HG03520 (cell line): ENCODE data around the gene SMIM12.
A peak's percentile ranks its signal among the peaks of the same experiment; 100 is the strongest.

ENCODE experiments used
- ATAC-seq: cut with Tn5 transposase; IDR thresholded peaks from one replicate; pipeline ENCODE4 v1.9.1; 2021; ENCODE audit warnings: mild to moderate bottlenecking, moderate library complexity; ENCODE audit not compliant: unreplicated experiment

SMIM12 gene

DNA sequence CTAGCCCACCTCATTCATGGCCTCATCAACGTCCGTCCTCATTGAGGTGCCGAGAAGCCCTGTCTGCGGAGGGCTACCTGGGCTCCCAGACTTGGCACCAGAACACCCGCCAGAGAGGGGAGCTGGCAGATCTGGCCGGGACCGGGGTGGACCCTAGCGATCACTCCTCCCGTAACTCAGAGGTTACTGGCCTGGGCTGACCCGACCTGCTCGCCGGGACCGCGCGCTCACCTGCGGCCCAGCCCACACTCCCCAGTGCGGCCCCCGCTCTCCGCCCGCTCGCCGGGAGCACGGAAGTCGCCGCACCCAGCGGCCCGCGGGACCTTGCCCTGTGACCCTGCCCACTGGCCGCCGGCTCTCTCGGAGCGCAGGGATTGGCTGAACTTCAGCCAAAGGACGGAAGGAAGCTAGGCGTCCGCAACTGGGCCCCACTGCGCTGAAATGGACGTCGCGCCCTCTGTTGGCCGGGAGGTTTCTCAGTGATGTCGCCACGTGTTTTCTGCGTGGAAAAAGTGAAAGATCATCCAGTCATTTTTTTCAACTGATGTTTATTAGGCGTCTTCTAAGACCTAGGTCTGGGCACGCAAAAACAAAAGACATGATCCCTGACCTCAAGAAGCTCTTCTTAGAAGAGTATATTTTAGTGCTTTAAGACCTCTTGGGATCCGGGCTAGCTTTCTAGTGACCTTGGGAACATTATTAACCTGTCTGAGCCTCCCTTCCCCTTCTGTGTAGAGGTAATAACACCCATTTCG is at the start of gene SMIM12:
TSS of gene SMIM12 (minus strand) at position 304 of the 755 bp plus-strand sequence. CDS start 3,772 bp downstream, outside the sequence.
- ATAC-seq, result peak; percentile 88

- ATAC-seq, result no peak
Observed at GRCh38 chr1:34908369-34908768, 48.8 kb upstream of the SMIM12 start.

DNA sequence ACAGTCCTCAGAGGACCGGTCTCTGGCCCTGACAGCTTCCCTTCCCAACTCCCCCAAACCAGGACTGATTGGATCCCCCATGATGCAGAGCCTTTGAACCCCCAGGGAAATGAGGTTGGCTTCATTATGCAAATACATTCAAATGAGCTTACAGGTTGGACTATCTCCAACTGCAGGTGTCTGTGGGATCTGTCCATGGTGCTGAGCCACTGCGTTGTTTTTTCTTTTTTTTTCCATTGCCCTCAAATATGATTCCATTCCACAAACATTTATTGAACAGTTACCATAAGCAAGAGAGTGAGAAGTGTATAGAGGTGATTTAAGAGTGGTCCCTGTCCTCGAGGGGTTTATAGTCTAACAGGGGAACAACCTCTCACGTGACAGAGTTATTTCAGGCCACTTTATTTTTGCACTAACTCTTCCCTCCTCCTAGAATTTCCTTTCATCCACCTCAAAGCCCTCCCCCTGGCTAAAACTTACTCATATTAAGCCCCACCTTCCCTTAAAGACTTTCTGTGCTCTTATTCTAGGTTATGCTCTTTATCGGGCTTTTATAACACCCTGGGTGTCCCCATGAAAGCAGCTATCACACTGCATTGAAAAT is 48.0 kb upstream of the SMIM12 start:
- no peak for ATAC-seq

GRCh38 chr1:34906756-34907155 is 47.2 kb upstream of the SMIM12 start:
- no peak for ATAC-seq

DNA sequence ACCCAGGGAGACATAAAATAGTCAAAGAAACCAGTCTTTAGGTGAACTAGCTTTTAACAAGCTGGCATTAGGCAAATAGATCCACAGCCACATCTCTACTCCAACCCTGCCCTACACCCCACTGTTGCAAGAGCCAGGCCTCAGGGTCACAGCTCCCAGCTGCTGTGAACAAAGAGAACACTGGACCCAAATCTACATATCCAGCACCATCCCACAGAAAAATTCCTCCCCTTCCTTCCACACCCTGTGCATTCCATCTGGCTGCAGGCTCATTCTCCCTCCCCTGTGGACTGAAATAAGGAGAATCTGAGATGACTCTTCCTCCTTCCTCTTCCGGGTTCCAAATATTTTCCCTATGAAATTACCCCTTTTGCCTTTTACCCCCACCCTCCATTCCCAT is 46.7 kb upstream of the SMIM12 start:
- no peak for ATAC-seq

DNA sequence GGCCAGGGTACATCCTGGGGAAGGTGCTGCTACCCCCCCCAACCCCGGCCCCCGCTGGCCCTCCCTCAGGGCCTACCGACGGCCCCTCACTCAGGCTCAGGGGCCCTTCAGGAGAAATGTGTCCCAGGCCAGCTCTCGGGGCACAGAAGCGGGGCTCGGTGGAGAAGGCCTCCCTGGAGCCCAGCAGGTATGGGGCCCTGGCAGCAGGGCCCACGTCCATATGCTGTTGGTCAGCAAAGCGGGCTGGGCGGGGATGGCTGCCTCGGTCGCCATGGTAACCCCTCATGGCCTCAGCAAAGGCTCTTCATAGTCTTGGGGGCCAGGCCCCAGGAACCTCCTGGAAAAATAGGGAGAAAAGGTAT is 45.5 kb upstream of the SMIM12 start:
- ATAC-seq, result no peak

DNA sequence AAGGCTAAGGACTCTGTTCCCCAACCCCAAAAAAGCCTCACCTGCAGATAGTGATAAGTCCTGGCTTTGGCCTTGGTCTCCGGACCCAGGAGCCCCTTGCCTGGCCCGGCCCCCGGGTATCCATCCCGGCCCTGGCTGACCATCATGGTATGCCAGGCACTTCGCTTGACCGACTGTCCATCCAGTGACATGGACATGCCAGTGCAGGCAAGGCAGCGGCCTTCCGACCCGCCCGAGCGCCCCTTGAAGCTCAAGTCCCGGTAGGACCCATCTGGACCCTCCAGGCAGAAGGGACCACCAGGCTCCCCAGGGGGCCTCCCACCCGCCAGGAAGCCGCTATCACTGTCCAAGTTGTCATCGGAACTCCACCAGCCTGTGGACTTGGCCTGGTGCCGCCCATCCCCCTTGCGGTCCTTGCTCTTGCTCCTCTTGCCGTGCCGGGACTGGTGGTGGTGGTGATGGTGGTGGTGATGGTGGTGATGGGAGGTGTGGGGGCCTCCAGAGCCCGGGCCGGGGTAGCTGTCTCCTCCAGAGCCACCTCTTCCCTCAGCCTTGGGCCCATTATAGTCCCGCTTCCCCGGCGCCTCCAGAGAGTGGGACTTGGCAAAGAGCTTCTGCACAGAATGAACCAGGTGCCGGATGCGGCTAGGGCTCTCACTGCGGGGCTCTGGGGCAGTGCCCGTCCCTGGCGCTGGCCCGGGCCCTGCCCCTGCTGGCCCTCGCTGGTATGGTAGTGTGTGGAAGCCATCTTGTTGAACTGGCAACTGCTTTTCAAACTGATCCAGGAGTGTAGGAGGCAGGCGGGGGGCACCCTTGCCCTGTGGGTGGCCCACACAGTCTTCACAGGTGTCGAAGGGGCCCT is 44.9 kb upstream of the SMIM12 start:
- no peak for ATAC-seq

- ATAC-seq, result no peak
Observed at GRCh38 chr1:34901919-34902318, 42.4 kb upstream of the SMIM12 start.

DNA sequence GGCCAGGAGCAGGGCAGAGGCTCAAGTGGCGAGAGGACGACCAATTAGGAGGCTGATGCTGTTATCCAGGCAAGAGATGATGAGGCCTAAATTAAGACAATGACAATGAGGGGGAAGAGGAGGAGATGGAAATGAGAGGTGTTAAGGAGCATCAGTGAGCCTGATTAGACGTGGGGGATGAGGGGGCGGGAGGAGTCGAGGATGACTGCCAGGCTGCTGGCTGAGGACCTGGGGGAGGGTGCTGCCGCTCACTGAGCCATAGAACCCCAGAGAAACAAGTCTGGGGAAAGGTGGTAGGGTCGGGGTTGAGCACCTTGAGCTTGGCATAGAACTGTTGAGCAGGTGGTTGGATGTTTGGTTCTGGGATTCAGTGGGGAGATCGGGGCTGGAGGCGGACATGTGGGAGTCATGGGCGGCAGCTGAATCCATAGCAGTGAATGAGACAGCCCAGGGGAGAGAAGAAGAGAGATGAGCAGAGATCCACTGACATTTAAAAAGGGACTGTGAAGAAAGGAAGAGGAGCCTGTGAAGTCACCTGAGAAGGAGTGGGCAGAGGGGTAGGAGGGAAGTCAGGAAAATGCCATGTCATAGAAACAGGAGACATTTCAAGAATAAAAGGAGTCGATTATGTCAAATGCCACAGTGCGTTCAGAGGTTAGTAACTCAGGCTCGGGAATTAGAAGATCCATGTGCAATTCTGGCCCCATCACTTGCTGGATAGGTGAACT is 41.4 kb upstream of the SMIM12 start:
- no peak for ATAC-seq

DNA sequence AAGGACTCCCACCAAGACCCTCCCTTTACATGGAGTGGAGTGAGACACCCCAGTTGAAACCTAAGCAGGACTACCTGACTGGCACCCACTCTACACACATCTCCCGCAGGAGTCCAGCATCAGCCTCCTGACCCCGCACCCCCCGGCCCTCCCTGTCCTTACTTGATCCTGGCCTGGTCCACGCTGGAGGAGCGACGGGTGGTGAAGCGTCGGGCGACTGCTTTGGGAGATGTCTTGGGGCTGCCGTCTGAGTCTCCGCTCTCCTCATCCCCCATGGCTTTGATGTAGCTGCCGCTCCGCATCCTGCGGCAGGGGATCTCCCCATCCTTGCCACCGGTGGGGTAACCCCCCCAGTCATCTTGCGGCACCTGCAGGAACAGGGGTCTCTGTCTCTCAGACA is 40.4 kb upstream of the SMIM12 start:
- no peak for ATAC-seq

DNA sequence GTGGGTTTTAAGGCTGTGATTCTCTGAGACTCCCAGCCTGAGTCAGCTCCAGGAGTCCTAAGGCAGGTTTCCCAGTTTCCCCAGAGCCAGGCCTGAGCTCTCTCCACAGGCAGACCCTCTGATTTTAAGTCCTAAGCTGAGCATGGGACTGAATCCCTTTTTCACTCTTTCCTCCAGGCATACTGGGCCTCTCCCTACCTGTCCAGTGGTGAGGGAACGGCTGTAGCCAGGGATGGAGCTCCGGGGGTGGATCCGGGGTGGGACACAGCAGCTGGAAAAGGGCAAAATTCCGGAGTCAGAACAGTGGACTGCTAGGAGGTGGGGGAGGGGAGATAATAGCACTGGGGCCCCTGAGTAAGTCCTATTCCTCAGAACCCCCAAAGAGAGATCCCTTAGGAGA is 39.9 kb upstream of the SMIM12 start:
- ATAC-seq, result no peak

DNA sequence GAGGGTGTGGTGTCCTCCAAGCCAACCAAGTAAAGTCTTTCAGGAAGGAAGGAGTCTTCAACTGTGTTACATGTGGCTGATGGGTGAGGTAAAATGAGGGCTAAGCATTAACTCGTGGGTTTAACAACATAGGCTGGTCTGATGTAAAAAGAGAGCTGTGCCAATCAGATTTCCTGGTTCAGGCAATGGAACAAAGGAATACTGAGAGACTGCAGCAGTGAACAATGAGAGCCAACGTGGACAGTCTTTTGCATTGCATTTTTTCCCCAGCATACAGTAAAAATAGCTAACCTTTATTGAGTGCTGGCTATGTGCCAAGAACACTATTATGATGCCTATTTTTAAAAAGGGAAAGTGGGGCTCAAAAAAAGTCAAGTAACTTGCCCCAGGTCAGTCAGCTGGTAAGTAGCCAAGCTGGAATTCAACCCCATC is 38.8 kb upstream of the SMIM12 start:
- ATAC-seq, result no peak

- no peak for ATAC-seq
Observed at GRCh38 chr1:34896612-34897011, 37.1 kb upstream of the SMIM12 start.

DNA sequence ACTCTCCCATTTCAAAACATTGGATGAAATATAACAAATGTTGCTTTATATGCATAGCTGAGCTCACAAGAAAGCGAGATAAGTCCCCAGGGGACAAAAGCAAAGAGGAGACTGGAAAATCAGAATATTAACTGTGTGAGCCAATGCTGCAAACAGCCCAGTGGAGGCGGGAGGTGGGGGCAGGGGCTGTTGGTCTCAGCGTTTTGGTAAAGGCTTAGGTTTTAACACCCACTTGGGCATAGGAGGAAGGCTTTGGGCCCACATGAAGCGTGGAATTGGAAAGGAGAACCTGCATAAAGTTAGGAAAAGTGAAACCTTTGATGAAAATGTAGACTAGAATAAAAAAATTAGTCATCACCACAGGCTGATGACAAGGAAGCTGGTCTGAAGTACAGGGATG is 30.2 kb upstream of the SMIM12 start:
- no peak for ATAC-seq

GRCh38 chr1:34887593-34887992 is 28.0 kb upstream of the SMIM12 start:
- ATAC-seq, result no peak

DNA sequence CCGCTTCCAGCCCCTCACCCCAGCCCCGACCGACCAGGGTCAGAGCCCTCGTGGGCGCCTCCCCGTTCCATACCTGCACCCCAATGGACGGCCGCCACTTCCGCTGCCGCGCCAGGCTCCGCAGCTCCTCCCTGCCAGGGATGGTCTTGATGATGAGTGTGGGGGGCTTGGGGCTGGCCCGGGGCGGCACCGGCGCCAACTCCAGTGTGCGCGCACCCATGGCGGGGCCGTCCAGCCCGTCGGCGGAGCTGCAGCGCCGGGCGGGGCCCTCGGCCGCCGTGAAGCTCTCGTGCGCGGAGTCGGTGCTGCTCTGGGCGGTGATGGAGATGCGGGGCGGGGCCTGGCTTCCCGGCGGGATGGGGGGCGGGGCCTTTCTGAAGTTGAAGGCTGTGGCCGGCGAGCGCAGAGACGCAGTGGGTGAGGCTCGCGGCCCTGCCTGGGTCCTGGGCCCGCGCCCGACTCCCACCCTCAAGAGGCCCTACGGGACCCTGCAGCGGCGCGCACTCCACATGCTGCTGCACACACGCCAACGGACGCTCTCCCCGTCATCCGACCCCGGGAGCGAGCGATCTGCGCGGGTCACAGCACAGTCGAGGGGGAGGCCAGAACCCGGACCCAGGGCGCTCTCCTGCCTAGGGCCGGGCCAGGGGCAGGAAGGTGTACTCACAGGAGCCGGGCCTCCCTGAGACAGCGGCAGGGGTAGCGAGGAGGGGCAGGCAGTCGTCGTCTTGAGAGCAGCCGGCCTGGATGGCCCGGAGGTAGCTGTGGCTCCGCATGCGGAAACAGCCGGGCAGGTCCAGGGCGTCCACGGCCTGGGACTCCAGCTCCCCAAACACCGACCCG is 26.1 kb upstream of the SMIM12 start:
- no peak for ATAC-seq

- ATAC-seq, result no peak
Observed at GRCh38 chr1:34884961-34885360, 25.4 kb upstream of the SMIM12 start.

GRCh38 chr1:34884536-34884935 is 25.0 kb upstream of the SMIM12 start:
- no peak for ATAC-seq

DNA sequence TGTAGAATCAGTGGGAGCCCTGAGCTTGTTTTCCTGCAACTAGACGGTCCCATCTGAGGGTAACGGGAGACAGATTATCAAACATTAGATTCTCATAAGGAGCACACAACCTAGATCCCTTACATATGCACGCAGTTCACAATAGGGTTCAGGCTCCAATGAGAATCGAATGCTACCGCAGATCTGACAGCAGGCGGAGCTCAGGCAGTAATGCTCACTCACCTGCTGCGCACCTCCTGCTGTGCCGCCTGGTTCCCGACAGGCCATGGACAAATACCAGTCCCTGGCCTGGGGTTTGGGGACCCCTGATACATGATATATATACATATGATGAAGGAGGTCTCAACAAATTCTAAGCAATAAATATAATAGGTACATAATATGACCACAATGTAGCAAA is 19.7 kb upstream of the SMIM12 start:
- ATAC-seq, result no peak

- no peak for ATAC-seq
Observed at GRCh38 chr1:34876406-34876805, 16.9 kb upstream of the SMIM12 start.
